Measurements from ENCODE around the gene ING3.
"Not testable (repeated sequence)": the region's sequence is repeated elsewhere in the genome, so short reads cannot be mapped to it uniquely, and the experiment has no call there.

Gene ING3

DNA sequence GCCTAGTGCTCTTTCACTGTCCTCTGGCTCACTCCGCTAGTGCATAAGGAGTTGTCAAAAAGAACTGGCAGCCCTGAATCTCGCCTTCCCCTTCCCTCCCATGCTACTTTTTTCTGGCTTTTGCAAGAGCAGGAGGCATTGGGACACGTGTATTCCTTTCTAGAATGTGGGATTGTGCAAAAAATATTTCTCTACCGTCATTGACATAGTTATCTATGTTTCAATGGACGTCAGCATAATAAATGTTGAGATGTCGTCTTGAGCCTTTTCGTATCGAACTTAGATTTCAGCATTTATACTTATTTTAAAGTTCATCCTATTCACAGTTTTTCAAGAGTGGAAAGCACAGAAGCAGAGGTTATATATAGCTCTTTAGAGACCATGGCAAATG lies 727 bp downstream of the ING3 start:
- no peak for DNase-seq

DNA sequence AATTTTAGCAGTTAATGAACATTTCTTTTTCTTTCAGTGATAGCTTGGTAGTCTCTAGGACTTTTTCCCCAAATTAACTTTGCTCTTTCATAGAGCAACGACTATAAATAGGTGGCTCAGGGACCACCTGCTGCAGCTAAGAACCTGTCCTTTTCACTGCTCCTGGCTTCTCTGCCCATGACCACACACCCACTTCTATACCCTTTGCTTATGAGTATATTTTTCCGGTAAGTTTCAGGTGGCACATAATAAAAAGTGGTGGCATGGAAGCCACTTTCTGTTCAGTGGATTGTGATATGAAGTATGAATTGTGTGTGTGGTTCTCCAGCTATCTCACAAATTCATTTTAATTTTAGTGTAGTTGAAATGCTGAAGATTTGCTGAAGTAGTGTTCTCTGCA lies 1.2 kb downstream of the ING3 start:
- DNase-seq, result no peak

DNA sequence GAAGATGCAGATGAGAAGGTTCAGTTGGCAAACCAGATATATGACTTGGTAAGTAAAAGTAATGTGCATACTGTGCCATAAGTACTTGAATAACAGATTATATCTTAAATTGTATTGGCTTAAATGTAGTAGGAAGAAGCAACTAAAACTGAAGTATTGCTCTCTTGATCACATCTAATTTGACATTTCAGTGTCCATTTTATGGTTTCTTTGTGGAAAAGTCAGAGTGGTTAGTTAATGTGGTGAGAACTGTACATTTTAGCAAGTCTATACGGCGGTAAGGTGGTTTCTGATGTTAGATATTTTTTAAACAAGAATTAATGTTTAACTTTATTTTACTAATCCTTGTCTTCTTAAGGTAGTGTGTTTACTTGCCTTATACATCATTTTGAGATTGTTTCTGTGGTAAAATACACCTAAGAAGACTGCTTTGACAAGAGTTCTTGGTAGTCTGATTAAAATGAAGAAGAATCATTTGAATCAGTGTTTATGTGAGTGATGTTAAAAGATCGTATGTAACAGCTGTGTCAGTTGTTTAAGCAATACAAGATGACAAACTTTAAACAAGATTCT lies 5.1 kb downstream of the ING3 start:
- DNase-seq, result no peak

DNA sequence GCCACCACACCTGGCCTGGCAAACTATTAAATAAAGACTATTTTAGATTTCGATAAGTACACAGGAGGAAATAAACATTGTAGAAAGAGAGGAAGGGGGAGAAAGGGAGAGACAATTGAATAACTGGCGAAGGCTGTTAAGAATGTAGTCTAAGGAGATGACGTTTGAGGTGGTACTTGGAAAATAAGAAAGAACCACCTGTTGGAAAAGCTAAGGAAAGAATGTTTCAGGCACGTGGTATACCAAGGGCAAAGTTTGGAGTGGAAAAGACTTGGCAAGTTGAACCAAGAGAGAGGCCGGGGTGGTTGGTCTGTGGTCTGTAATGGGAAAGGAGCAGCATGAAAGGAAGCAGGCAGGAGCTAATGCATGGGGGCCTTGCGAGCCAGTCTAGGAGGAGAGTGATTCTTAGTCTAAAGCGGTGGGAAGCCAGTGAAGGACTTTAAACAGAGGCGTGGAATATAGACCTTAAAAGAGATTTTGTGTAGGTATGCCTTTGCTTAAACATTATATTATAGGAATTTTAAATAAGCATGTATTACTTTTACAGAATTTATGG lies 9.4 kb downstream of the ING3 start:
- DNase-seq, result no peak

DNA sequence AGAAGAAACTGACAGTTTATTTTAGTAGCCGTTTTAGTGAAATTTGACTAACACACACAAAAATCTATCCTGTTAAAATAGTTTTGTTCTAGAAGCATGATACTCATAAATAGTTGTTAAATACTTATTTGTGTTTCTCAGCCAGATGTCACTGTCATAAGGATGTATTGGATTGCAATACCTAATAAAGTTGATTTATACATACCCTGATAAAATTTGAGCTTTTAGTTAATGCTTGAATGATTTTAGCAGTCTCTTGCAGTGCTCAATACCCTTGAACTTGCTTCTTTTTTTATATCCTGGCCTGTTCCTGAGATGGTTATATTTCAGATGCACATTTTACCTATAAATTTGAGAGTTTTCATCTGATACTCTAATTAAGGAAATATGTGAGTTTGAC lies 10.1 kb downstream of the ING3 start:
- DNase-seq, result no peak

DNA sequence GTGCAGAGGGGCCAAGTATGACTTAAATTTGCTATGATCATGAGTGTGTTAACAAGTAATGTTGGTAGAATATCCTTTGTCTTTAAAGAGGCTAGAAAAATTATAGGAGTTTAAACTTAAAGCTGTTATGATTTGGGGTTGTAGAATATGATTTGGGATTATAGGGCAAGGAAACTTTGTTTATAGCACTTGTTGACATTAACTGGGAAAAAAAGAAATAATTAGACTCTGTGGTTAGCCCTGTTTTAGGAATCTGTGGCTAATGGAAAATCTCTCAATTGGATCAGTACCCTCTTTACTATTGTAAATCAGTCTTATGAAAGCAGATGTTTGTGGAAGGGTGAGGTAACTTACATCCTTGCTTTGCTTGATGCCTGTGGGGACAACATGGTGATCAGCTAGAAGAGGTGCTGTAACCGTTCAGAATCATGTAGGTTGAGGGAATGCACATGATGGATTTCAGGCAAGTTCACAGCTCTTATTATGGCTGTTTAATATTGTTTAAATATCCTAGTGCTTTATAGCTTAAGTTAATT lies 11.1 kb downstream of the ING3 start:
- DNase-seq, result no peak

DNA sequence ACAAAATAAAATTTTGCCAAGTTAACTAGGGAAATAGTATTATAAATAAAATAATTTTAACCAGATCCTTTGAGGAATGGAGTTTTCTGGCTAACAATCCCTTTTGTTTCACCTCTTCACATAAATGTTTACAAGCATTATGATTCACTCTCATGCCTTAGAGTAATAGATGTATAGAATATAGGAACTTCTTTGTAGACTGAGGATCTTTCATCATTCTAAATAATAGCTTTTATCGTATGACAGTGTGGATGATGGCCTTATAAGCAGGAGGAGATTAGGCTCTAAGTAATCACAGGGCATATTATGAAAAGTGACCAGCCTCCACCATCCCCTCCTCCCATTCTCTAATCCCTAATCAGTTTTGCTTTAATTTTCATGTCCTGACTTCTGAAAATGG lies 13.5 kb downstream of the ING3 start:
- no peak for DNase-seq

DNA sequence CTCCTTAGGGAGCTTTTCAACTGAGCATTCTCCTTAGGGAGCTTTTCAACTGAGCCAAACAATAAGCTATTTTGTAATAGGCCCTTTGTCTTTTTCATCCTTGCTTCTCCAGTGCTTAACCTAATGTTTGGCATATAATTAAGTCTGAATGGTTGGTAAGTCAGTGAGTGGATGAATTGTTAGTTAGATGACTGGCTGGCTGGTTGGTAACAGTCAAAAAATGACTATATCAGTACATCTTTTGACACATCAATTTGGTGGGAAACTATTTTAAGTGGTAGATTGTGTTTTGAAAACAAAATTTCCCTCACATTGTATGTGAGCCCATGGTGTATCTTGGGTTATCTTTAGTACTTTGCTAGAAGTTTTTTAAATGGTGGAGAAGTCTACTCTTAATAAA lies 16.4 kb downstream of the ING3 start:
- no peak for DNase-seq

DNA sequence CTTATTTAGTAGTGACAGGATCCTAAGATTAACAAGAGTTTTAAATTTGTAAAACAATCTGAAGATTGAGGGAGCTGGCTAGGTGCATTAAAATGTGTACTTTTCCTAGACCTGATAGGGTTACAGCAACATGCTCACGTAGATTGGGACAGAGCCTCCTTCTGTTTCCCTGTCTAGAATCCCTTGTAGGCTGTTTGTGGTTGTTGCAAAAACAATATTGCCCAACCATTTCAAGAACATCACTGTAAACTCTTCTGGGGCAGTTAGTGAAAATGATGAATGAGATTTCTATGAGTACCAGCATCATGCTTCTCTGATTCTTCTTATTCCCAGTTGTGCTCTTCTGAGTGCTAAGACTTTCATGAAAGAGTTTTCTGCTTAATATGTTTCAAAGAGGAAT lies 23.3 kb downstream of the ING3 start:
- DNase-seq, result no peak

DNA sequence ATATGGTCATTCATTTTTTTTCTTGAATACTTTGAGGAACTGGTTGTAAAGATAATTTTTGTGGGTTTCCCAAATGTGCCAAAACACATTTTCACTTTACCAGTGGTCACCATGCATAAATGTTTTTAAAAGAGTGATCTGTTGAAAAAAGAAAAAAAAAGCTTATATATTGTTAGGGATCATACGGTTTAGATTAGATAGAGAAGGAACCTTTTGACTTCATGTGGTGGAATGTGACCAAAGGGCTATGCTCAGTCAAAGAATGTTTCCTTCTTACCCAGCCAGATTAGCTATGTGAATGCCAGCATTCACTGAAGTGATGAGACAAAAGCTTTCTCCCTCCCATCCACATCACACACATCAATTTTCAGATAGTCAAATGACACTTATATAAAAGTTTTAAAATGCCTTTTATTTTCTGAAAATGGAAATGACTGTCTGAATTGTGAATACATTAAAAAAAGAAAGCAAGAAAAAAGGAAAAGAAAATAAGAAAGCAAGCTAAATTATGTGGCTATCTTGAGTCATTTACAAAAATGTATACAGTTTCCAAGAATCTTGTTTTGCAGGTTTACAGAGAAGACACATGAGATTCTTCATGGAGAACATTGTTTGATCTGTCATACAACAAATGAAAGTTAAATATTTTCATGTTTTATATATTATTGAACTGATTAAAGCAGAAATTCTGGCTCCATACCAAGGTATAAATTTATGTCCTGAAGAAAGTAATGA lies 29.4 kb downstream of the ING3 start:
- DNase-seq, result no peak

DNA sequence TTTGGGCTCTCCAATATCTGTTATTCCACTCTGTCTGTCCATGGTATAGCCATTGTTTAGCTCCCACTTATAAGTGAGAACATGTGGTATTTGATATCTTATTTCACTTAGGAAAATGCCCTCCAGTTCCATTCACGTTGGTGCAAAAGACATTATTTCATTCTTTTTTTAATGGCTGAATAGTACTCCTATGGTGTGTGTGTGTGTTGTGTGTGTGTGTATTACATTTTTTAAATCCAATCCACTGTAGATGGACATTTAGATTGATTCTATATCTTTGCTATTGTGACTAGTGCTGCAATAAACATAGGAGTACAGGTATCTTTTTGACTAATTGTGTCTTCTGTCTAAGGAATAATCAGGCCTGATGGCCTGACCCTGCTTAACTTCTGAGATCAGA lies 30.5 kb downstream of the ING3 start:
- DNase-seq, result no peak

DNA sequence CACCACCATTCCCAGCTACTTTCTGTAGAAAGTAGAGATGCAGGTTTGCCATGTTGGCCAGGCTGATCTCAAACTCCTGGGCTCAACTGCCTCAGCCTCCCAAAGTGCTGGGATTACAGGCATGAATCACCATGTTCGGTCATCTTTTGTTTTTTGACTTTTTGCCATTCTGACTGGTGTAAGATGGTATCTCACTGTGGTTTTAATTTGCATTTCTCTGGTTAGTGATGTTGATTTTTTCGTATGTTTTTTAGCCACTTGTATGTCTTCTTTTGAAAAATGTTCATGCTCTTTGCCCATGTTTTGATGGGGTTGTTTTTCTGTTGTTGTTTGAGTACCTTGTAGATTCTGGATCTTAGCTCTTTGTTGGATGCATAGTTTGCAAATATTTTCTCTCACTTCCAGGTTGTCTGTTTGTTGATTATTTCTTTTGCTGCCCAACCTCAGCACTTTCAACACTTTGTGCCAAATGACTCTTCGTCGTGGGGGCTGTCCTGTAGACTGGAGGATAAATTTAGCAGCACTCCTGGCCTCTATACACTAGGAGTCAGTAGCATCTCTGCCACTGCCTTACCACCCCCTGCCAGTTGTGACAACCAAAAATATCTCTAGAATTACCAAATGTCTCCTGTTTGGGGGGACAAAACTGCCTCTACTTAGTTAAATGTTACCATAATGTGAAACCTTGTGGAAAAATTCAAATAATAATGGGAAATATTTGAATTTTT lies 31.5 kb downstream of the ING3 start:
- DNase-seq, result no peak

DNA sequence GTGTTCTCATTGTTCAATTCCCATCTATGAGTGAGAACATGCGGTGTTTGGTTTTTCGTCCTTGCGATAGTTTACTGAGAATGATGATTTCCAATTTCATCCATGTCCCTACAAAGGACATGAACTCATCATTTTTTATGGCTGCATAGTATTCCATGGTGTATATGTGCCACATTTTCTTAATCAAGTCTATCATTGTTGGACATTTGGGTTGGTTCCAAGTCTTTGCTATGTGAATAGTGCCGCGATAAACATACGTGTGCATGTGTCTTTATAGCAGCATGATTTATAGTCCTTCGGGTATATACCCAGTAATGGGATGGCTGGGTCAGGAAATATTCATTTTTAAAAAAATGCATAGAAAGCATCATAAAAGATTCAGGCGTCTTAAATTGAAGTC lies 33.0 kb downstream of the ING3 start:
- DNase-seq, result not testable (repeated sequence)

DNA sequence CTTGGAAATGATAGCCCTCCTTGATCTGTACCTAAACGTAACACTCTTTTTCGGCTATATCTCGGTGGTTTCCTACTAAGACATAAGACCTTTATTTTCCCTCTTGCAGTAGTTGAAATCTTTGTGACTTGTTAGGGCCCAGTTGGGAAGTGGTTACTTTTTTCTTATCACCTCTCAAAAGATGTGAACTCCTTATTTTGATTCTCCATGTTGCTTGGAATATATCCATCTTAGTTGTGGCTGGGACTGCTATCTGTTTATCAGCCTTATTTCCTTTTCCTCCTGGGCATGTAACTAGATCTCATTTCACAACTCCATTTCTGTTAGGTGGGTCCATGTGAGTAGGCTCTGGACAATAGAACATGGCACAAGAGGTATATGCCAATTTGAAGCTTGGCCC lies 33.8 kb downstream of the ING3 start:
- no peak for DNase-seq

DNA sequence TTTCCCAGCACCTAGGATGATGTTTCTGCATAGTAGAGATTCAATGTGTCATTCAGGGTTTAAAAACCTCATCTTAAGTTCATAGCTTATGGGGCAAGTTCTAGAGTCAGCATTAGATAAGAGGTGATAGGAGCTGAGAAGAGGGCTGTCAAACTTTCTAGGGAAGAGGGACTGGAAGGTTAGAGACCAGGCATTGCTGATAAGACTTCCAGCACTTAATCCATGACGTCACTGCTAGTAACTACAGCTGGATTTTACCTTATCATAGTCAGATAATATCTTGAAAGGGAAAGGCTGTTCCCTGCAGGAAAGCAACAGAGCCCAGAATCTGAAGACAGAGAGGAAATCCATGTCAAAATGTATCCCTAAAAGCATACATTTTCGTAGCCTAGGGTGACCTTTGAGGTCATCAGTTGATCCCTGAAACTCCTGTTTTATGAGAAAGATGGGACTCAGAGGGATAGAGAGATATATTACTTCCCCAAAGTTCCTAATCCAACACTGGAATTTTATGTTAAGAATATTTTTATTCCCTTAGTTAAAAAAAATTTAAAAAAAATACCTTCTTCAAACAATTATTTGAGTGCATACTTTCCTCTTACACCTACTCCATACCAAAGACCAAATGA lies 34.7 kb downstream of the ING3 start:
- DNase-seq, result no peak

DNA sequence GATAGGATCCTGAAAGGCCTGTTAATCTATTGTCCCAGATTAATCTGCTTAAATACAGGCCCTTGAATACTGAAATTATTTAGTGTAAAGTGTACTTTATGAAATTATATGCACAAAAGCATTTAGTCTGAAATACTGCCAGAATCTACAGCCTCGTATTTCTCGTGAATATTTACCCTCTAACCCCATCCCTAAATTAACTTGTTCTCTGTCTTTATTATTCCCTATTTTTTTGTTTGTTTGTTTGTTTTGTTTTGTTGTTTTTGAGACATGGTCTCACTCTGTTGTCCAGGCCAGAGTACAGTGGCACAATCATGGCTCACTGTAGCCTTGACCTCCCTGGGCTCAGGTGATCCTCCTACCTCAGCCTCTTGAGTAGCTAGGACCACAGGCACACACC lies 35.3 kb downstream of the ING3 start:
- DNase-seq, result no peak

DNA sequence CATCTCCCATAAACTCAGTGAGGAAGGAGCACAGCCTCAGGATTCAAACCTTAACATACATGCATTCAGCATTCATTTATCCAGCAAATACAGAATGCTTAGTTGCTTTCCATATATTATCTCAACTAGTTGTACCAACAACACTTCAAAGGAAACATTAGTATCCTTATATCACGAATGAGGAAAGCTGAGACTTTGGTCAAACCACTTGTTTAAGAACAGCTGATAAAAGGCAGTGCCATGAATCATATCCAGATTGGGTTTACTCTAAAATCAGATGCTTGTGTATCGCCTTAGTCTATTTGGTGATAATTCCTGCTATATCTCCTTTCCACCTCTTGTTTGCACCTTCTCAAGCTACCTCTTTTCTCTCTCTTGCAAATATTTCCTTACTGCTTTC lies 36.1 kb downstream of the ING3 start:
- no peak for DNase-seq

DNA sequence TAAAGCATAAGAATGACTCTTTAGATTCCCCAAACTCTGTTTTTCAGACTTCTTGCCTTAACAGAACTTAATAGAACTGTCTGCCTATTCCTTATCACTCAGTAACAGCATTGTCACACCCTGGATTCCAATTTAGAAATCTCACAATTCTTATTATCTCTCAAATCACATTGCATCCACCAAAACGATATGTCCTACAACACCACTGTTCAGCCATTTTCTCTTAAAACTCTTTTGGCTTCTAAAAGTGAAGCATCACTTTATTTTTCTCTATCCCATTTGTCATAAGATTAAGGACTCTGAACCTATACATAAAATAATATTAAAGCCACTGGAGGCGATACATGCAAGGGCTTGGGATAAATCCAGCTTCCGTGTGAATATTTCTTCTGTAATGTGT lies 36.7 kb downstream of the ING3 start:
- no peak for DNase-seq

DNA sequence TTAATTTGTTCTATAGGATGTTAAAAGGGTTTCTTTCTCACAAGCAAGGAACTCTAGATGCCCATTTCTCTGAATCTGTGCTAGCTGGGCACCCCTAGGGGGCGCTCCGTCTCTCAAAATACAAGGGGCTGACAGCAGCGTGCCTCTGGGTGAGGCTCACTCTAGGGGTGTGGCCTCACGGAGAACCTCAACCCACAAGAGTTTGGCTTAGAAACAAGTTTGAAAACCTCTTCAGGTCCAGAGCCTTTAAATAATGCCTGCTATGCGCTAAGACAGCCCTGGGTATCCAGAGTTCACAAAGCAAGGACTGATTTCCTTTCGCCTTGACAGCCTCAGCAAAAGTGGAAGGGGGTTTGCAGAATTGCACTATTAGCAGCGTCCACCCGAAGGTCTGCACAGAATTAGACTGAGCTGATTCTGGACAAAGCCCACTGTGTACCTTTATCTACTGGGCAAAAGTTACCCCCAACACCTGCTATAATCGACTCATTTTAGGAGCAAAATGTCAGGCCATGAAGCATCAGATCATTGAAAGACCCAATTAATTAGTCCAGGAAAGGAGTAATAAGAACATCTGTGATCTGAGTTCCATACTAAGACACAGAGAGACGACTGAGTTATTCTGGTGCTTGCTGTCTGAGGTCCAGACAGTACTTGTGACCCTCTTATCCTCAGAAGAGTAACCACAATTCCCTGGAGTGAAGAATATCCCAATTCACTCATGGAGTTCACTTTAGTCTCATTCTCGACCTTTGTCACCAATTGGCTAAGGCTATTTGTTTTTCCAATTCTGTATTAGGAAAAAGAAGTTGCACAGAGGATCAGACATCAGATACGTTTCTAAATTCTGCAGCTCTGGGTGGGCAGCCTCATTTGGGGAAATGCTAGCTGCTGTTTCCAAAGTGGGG lies 37.4 kb downstream of the ING3 start:
- DNase-seq, result peak; percentile 74

DNA sequence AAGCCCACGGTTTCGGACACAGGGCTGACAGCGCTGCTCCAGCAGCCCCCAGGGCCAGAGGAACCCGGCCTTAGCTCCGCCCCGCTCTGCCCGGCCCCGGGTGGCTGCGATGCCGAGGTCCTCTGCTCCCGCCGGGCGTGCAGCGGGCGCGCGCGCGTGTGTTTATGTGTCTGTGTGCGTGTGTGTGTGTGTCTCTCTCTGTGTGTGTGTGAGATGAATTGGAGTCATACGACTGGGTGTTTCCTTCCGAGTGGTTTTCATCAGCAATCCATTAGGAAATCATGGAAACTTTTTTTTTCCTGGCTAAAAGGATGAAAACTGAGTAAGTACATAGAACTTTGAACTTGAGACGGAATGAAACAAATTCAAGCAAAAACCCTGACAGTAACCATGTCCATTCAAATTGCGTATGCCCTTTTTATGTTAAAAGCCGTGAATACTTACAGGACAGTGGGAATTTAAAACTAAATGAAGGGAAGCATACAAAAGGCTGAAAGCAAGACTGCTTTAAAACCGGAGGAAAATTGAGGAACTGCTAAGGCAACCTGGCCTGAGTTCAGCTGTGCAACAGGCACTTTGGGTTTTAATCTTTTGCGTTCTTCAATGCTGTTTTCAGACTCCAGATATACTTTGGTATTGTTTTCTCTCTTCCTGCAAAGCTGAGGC lies 38.1 kb downstream of the ING3 start, which contains the start of gene CPED1:
Gene CPED1, plus strand, starts transcription at position 121 of the 666 bp plus-strand sequence. CDS start 911 bp downstream, outside the sequence.
- no peak for DNase-seq
